Left forelimb (tissue), 1 donor: ENCODE data around the gene HAO2.

Source experiments
- DNase-seq: peaks from one replicate; pipeline ENCODE4 v3.0.0-alpha.2; 2018; ENCODE audit warnings: low spot score

Gene HAO2

GRCh38 chr1:119438761-119439160 lies 70.2 kb downstream of the HAO2 start:
- no peak for DNase-seq

- DNase-seq, result no peak
These were observed 72.2 kb downstream of the HAO2 start for GRCh38 chr1:119440721-119441307.

GRCh38 chr1:119442756-119443155 lies 74.2 kb downstream of the HAO2 start:
- DNase-seq, result no peak
